Femur (tissue), 1 donor: ENCODE measurements around the gene TMEM144.
"Not testable (repeated sequence)": the region's sequence is repeated elsewhere in the genome, so short reads cannot be mapped to it uniquely, and the experiment has no call there.

Experiments used
- DNase-seq: peaks from one replicate; pipeline ENCODE4 v3.0.0-alpha.2; 2017

Gene TMEM144

DNA sequence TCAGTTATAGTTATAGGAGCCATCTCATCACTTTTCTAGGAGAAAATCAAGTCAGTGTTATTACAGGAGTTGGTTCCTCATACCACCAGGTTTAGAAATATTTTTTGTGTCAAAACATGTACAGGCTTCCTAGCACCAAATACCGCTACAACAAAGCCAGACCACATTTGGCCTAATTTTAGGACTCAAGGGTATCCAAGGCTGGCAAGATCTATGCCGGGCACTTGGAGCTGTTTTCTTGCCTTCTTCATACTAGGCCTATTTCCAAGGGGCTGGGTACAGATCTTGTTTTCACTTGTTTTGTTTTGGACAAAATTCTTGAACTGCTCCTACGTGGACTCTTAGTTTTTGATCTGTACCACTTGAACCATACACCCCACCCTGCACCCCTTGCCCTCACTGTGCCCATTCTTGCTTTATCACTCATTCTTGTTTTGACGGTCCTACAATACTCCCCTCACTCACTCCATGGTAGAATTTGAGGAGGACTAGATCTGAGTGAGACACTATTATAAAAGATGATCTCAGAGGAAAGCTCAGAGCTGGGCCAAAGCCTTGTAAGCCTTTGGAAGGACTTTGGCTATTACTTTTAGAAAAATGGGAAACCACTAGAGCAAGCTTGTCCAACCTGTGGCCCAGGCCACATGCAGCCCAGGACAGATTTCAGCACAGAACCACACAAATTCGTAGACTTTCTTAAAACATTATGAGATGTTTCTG is 17.7 kb upstream of the TMEM144 start:
- DNase-seq, result no peak

DNA sequence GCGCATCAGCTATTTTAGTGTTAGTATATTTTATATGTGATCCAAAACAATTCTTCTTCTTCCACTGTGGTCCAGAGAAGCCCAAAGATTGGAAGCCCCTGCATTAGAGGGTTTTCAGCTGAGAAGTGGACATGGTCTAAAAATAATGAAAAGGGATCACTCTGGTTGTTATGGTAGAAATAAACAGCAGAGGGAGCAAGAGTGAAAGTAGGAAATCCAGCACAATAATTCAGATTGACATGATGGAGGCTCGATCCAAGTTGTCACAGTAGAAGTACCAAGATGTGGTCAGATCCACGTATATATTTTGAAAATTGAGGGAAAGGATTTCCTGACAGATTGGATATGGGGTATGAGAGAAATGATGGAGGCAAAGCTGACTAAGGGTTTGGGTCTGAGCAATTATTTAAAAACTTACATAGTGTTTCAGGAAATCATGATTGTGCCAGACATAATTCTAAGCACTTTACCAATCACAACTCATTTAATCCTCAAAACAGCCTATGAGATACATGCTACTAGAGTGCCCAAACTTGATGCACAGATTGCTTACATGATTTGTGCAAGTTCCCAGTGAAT is 17.0 kb upstream of the TMEM144 start:
- DNase-seq, result no peak

DNA sequence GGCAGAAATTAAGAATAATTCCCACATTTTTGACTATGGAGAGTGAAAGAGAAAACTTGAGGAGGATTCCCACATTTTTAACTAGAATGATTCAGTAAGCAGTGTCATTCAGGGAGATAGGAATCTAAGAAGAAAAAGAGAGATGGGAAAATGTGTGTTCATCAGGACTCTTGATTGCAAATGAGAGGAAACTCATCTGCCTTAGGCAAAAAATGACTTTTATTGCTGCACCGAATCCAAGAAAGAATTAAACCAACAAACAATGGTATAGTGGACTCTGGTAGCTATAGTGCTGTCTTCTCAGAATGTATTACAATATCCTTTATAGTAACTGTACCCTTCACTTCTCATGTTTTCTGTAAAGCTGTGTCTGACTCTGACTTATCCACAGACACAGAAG is 15.0 kb upstream of the TMEM144 start:
- no peak for DNase-seq

DNA sequence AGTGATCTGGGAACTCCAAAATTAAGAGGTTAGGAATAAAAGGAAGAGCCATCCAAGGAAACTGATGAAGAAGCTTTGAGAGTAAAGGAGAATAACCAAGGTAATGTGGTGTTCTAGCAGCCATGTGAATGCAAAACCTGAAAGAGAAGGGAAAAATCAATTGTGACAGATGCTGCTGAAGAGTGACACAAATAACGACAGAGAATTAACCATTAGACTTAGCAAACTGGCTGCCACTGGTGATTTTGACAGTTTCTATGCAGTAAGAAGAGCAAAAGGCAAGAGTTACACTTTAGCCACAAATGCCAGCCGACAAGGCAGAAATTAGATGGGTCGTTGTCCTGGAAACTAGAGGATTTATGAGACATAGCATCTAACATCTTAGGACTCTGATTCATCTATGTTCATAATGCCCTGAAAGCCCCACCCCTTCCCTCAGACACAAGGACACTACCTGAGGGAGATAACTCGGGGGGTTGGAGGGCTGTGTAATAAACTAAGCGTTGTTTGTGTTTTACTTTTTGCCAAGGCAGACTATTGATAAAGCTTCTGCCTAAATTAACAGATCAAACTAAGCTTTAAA is 13.0 kb upstream of the TMEM144 start:
- DNase-seq, result no peak

DNA sequence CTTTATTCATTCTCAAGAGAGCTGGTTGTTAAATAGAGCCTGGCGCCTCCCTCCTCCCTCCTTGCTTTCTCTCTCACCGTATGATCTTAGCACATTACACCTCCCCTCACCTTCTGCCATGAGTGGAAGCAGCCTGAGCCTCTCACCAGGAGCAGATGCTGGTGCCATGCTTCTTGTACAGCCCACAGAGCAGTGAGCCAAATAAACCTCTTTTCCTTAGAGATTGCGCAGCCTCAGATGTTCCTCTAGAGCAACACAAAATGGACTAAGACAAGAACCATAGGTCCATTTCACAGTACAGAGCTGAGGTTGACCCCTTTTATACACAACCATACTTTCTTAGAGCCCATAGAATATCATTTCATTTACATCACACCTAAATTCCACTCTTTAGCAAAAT is 10.1 kb upstream of the TMEM144 start:
- DNase-seq, result no peak

DNA sequence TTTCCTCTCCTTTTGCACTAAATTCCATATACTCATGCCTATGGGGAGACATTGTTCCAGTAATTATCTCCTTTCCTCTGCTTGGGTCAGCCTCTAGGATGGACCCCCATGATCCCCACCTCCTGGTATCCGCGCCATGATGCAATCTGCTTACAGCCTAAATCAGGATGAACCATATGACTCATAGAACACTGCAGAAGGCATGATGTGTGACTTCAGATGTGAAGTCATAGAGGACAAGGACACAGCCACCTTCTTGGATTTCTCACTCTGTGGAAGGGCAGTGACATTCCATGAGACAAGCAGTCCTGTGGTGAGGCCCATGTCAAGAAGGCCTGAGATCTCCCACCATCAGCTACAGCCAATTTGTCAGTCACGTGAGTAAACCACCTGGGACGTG is 9.0 kb upstream of the TMEM144 start:
- no peak for DNase-seq

DNA sequence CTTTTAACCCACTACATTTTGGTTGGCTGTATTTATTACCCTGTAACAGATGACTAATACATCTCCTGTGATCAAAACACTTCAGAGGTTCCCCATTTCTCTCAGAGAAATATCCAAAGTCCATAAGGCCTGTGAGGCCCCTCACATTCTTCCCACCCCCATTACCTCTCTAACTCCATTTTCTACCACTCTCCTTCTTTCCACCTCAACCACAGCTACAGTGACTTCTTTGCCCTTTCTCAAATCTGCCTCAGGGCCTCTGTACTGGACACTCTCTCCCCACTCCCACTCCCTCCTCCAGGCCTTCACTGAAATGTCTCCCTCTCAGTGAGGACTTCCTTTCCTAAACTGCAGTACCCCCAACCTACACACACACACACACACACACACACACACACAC is 8.4 kb upstream of the TMEM144 start:
- no peak for DNase-seq

DNA sequence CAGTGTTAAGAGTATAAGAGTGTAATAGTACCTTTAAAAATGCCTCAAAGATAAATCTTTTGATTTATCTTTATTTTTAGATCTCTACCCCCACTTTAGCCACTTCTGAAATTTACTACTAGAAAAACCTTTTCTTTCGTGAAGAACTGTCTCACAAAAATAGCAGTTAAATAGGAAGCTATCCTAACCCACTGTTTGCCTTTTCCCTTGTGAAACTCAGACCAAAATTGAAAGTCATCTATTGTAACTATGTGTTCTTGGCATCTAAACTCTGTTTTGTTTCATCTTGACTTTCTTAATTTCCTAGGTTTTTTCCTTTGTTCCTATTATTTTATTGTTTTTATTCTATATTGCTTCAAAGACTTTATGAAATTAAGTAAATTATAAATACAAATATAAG is 7.8 kb upstream of the TMEM144 start:
- DNase-seq, result no peak

DNA sequence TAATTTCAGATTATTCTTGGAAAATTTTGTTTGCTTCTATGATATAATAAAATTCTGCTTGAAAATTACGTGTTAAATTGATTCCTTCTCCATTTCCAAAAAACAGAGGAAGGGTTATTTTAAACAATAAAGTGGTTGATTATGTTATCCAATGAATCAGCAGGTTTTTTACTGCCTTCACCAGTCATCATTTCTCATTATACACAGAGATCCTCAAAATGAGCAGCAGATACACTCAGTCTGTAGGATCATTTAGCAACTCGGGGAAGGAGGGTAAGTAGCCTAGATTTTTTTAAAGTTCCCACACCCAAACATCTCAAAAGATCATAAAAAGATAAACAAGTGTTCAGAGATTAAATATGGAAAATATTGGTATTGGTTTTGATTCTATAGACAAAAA is 6.8 kb upstream of the TMEM144 start:
- no peak for DNase-seq

DNA sequence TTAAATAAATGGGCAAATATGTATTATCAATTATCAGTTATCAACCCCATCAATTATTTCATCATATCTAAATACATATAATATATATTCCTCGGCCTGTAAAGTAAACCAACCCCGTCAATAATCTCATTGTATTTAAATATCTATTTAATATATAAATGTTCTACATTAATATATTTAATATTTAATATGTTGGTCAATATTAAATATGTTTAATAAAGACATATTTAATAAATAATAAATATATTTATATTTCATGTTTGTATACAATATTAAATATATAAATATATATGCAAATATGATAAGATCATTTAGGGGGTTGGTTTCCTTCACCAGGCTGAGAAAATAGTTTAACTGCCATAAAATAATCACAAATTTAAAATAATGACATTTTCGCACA is 6.4 kb upstream of the TMEM144 start:
- DNase-seq, result no peak

DNA sequence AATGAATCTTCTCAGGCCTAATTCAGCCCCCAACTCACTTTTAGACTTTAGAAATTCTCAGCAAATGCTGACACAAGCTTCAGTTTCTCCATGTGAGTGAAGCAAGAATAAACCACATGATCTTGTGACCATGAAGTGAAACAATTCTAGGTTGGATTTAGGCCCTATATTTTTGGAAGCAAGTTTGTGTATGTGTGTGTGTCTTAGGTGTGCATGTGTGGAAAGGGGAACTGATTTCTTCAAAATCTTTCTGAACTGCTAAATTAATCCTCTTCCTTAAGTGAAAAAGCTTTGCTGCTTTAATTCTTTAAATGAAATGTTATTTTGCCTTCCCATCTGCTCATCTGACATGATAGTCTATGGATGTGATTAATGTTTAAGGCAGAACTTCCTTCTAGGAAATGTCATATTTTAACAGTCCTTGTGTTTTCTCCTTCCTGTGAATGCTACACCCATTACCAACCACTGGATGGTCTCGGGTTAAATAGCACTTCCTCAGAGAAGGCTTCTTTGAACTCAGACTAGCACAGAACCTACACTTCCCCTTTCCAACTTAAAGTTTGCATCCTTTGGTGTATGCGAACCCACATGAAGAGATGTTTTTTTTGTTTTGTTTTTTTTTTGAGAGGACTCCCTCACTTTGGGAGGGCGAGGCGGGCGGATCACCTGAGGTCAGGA is 1.2 kb upstream of the TMEM144 start:
- no peak for DNase-seq

DNA sequence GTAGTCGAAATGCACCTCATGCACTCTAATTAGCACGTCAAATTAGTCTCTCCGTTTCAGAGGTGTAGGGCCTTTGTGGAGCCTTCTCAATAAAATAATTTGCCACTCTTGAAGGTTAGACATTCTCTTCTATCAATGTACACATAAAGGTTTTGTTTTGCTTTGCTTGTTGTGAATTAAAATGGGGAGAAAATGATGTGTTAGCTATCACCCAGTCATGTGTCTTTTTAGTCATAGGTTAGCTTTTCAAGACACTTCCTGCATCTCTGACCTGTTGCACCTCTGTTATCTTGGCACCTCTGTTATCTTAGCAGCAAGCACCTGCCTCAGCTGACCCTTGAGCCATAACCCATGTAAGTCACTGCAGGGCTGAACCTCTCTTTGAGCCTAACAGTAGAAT is 936 bp downstream of the TMEM144 start:
- DNase-seq, result no peak

DNA sequence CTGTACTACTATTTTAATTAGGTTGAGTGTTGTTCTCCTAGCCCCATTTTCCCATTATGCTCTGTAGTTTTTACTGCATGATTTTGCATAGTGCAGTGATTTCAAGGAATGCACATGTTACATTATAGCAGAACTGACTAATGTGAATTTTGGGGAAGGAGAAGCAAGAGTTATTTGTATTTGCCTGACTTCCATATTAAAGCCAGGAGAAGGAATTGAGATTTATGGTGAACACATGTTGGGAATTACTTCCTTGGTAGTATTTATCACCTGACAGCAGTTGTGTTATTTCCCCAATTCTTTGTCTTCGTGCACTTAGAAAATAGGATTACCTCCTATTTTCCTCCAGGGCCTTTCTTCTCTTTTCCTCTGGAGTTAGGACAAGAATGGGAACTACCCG is 3.2 kb downstream of the TMEM144 start:
- DNase-seq, result no peak

DNA sequence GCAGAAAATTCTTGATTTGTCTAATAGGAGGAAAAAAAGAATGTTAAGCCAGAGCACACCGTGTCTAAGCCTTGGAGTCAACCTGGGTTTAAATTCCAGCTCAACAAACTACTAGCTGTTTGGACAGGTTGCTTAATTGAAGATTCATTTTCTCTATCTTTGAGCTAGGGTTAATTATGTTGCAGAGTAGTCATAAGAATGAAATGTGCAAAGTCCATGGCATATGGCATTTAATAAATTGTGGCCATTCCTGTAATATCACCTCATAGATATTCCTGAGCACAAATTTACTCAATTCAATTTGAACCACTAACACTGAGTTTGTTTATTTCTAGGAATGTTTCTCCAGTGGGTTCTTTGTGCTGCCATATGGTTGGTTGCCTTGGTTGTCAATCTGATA is 4.6 kb downstream of the TMEM144 start:
- no peak for DNase-seq

DNA sequence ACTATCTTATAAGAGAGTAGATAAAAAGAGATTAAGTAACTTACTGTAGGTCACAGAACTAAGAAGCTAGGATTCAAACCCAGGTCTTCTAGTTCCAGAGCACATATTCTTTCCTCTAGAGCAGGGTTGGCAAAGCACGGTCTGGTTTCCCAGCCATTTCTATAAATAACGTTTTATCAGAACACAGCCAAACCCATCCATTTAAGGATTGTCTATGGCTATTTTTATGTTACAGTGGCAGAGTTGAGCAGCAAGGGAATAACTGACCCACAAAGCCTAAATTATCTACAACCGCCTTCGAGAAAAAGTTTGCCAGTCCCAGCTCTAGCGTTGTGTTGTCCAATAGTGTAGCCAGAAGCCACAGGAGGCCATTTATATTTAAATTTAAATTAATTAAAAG is 7.5 kb downstream of the TMEM144 start:
- no peak for DNase-seq

DNA sequence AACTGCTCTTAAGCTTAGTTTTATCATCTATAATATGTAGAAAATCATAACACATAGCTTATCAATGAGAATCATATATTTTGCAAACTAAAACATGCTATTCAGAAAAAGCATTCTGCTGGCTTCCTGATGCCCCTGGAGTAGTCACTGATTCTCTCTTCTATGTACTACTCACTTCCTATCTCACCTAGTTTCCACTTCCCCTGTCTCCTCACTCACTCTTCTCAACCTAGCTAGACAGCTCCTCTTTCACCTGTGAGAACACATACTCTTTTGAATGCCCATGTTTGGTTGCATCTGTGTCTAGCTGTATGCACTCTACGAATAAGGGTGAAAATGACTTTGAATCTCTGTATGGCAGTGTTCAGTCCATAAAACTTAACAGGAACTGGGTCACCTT is 9.3 kb downstream of the TMEM144 start:
- DNase-seq, result no peak

DNA sequence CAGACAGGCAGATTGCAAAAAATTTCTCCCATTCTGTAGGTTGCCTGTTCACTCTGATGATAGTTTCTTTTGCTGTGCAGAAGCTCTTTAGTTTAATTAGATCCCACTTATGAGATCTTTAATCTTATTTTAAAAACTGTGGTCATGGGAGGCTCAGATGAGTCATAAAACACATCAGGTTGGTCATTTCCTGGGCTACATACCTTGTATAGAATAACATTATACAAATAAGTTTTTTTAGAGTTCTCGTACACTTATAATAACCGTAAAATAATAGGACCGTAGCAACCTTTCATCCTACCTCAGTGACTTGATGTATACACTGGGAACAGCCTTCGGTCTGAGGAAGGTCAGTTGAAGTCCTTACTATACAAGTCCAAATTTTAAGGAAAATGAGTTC is 14.0 kb downstream of the TMEM144 start:
- DNase-seq, result not testable (repeated sequence)

DNA sequence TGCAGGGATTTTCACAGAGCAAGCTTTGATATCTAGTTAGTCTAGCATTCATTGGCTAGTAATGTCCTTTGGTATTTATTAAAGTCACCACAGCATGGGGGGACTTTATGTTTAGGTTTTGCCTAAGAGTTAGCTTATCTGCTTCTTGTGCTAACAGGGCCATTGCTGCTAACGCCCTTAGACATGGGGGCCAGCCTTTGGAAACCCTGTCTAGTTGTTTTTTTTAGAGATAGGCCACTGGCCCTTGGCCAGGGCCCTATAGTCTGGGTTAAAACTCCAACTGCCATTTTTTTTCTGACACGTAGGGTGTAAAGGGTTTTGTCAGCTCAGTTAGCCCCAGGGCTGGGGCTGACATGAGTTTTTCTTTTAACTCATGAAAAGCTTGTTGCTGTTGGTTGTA is 14.7 kb downstream of the TMEM144 start:
- not testable (repeated sequence) for DNase-seq

DNA sequence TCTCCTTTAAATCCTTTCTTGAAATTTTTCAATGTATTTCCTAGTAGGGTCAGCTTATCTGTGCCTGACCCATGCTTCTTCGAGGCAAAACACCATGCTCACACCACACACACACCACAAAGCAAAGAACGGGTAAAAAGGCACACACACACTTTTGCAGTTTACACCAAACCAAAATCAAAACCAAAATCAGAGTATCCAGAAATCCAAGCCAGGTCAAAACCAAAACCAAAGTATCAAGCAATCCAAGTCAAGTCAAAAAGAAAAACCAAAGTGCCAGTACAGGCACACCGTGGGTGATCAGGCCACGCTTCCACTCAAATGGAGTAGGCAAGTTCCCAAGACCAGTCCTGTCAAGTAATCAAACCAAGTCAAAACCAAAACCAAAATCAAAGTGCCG is 17.6 kb downstream of the TMEM144 start:
- DNase-seq, result not testable (repeated sequence)

DNA sequence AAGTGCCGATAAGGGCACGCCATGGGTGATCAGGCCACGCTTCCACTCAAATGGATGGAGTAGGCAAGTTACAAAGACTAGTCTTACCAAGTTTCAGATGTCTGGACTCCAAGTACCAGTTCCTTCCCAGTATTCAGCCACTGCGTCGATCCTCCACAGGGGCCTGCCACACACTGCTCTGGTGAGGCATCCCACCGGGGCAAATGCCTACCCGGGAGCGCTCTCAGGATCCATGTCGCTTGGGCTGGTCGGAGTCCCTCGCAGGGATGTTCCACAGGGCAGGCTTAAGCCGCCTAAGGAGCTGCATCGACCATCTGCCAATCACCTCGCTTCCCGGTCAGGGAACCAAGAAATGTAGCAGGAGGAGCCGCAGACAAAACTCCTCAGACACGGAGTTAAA is 18.1 kb downstream of the TMEM144 start:
- not testable (repeated sequence) for DNase-seq

DNA sequence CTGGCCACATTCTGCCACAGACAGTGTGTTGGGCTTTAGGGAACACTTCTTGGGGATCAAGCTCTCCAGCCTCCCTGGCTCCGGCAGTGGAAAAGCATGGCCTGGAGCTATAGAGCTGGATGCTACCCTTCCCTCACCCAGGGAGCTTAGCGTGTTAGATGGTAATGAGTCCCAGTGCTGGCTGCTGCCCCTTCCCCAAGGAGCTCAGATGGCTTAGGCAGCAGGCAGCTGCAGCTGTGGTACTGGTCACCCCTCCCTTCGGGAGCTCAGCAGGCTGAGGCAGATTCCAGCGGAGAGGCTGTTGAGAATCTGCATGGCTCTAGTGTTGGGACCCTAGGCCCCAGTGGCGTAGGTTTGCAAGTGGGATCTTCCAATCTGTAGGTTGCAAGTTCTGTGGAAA is 19.5 kb downstream of the TMEM144 start:
- no peak for DNase-seq

DNA sequence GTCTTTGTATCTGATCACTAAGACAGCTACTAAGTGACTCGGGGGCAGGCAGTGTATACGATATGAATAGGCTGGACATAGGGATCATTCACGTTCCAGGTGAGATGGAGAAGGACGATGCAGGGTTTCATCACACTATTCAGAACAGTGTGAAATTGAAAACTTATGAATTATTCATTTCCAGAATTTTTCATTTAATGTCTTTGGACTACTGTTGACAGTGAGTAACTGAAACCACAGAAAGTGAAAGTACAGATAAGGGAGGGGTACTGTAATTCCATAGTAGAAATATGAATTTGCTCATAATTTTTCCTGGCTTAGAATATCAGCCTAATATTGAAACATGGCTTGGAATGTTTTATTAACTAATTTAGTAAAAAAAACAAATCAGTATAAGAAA is 24.4 kb downstream of the TMEM144 start:
- no peak for DNase-seq

DNA sequence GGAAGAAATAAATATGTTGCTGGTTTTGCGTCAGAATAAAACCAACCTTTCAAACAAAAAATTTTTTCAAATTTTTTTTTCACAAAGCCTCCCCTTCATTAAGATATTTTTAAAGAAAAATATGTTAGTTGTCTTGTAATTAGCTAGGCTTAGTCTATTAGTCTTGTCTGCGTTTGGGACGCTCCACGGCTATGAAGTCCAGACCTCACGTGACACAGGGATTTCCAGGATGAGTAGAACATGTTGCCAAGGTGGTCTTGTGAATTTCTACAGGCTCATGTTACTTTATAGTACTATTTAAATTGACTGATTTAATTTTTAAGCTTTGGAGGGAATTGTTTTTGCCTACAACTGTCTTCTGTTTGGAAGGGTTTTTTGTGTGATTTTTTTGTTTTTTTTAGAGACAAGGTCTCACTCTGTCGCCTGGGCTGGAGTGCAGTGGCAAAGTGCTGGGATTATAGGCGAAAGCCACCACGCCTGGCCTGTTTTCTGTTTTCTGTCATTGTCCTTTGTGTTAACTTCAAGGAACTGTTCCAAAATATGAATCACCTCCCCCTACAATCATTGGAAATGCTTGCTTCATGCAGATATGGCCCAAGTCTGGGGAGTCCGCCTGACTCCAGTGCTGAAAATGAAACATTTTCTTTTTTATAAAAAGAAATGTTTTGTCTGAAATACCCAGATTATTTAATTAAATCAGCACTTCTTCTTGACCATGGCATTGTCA is 26.2 kb downstream of the TMEM144 start:
- DNase-seq, result no peak

DNA sequence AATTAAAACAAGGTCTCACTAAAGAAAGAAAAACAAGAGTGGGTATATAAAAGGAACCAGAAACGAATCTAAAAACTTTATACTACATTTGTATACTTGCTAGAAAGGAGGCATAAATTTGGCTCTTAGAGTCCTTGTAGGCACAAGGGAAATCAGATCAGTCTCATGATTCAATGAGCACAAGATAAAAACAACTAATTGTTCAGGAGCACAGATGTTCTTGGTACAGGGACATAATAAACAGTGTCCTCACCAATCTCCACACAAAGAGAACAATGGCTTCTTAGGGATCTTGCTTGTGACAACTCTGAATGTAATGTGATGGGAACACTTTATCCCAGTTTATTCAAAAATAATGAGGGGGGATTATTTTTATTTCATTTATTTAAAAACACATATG is 28.3 kb downstream of the TMEM144 start:
- DNase-seq, result no peak
